ENCODE data around the gene STXBP2. TPM values are rescaled to one million over a fixed set of nuclear protein-coding genes. Genes with fewer than 3 reads are reported as not detected.

Gene STXBP2
- total and polyA plus RNA-seq, 9 of the 15 experiments (the other 6 are each of a cell fraction or from before 2014, with no cell fraction given) = 2.5 to 163 (median 71.3) TPM

DNA sequence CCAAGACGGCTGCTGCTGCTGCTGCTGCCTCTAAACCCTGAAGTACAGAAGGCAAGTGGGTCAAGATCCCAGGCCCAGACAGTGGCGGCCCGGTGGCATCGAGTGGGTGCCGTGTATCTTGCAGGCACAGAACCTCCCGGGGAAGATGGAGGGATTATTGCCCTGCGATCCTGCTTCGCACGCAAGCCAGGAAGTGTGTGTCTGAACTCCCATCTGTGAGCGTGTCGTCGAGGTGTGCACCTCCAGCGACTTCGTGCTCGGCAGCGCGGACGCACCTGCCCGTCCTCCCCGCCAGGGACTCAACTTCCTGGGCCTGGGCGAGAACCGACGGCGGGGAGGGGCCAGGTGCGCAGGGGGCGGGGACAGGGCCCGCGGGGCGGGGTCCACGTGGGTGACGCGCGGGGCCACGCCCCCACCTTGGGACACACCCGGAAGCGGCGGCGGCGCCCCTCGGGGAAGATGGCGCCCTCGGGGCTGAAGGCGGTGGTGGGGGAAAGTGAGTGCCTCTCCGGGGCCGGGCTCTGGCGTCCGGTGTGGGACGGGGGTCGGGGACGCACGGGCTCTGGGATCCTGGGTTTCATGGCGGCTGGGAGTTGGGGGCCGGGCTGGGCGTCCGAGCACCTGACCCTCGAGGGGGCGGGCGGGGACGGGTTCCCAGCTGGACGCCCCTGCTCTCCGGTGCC is at the start of gene STXBP2 (continued):
- TF ChIP-seq ZNF507 (tag; conservative IDR thresholded peaks at IDR 0.05) (no peak), ZBTB26 (CRISPR knock-in tag; IDR thresholded peaks at IDR 0.05) (no peak), HDAC2 (IDR thresholded peaks at IDR 0.05) (no peak), ZNF212 (CRISPR knock-in tag; IDR thresholded peaks at IDR 0.05) (no peak), RBM39 (optimal IDR thresholded peaks at IDR 0.05; ENCODE audit: low read depth, low read length) (no peak), MCM2 (IDR thresholded peaks at IDR 0.05; ENCODE audit: low read depth) (no peak), NFE2 (IDR thresholded peaks at IDR 0.05; ENCODE audit: low read depth) (no peak), ZNF274 (IDR thresholded peaks at IDR 0.05; ENCODE audit: borderline replicate concordance, low read depth, low read length) (no peak), UBTF (IDR thresholded peaks at IDR 0.05; ENCODE audit: borderline replicate concordance in 1 of 2, low read depth in 2 of 2, low read length in 2 of 2) (0 out of 4 replicates have a peak, but pooled peaks of 1 of the 2 experiments have one; percentile 42), TBP (optimal IDR thresholded peaks at IDR 0.05; ENCODE audit: low read depth, low read length) (peak; percentile 72), DNMT1 (IDR thresholded peaks at IDR 0.05) (no peak), KLF10 (CRISPR knock-in tag; IDR thresholded peaks at IDR 0.05) (no peak), EHMT2 (IDR thresholded peaks at IDR 0.05) (no peak), XRCC5 (IDR thresholded peaks at IDR 0.05; ENCODE audit: low read depth, low read length) (no peak), GABPA (tag; conservative IDR thresholded peaks at IDR 0.05; ENCODE audit: low read depth) (no peak), E2F3 (CRISPR knock-in tag; IDR thresholded peaks at IDR 0.05) (no peak), E2F1 (CRISPR knock-in tag; IDR thresholded peaks at IDR 0.05) (no peak)
- TF ChIP-seq, protein P1, sequence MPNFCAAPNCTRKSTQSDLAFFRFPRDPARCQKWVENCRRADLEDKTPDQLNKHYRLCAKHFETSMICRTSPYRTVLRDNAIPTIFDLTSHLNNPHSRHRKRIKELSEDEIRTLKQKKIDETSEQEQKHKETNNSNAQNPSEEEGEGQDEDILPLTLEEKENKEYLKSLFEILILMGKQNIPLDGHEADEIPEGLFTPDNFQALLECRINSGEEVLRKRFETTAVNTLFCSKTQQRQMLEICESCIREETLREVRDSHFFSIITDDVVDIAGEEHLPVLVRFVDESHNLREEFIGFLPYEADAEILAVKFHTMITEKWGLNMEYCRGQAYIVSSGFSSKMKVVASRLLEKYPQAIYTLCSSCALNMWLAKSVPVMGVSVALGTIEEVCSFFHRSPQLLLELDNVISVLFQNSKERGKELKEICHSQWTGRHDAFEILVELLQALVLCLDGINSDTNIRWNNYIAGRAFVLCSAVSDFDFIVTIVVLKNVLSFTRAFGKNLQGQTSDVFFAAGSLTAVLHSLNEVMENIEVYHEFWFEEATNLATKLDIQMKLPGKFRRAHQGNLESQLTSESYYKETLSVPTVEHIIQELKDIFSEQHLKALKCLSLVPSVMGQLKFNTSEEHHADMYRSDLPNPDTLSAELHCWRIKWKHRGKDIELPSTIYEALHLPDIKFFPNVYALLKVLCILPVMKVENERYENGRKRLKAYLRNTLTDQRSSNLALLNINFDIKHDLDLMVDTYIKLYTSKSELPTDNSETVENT (CRISPR knock-in tag; IDR thresholded peaks at IDR 0.05) = no peak
- TF ChIP-seq, protein P2, sequence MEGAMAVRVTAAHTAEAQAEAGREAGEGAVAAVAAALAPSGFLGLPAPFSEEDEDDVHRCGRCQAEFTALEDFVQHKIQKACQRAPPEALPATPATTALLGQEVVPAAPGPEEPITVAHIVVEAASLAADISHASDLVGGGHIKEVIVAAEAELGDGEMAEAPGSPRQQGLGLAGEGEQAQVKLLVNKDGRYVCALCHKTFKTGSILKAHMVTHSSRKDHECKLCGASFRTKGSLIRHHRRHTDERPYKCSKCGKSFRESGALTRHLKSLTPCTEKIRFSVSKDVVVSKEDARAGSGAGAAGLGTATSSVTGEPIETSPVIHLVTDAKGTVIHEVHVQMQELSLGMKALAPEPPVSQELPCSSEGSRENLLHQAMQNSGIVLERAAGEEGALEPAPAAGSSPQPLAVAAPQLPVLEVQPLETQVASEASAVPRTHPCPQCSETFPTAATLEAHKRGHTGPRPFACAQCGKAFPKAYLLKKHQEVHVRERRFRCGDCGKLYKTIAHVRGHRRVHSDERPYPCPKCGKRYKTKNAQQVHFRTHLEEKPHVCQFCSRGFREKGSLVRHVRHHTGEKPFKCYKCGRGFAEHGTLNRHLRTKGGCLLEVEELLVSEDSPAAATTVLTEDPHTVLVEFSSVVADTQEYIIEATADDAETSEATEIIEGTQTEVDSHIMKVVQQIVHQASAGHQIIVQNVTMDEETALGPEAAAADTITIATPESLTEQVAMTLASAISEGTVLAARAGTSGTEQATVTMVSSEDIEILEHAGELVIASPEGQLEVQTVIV (CRISPR knock-in tag; IDR thresholded peaks at IDR 0.05; ENCODE audit: borderline replicate concordance) = no peak
